ENCODE data around the gene SLCO1A2. TPM values are rescaled to one million over a fixed set of nuclear protein-coding genes. Genes with fewer than 3 reads are reported as not detected.

SLCO1A2 gene
- total and polyA plus RNA-seq, 2 of the 8 experiments (the other 6 are each of a cell fraction or from before 2014, with no cell fraction given) = 2.9 to 5.1 TPM

- TF ChIP-seq CHD7 (IDR thresholded peaks at IDR 0.05; ENCODE audit: insufficient replicate concordance, low read length) (no peak), MAFK (IDR thresholded peaks at IDR 0.05; ENCODE audit: low read depth, low read length) (no peak), GABPA (IDR thresholded peaks at IDR 0.05; ENCODE audit: borderline replicate concordance, insufficient read depth, low read length) (no peak), SP1 (IDR thresholded peaks at IDR 0.05; ENCODE audit: low read depth, low read length) (no peak), NRF1 (IDR thresholded peaks at IDR 0.05; ENCODE audit: low read depth, low read length) (no peak)
These were observed 82.6 kb downstream of the SLCO1A2 start (continued) for GRCh38 chr12:21252070-21252469.

Data from H1 (cell line).